OCI-LY3 (cell line): Measurements from ENCODE around the gene FTO.

Experiments used
- EZH2phosphoT487 ChIP-seq: fragments of 200-600 bp; shearing (Covaris generic); IDR thresholded peaks from 2 replicates; pipeline ENCODE4 v1.6.1; 2018; ENCODE audit warnings: antibody characterized with exemption, mixed run types, low read depth
- TF ChIP-seq, protein P1 (sequence below): fragments of 200-600, 300-600 bp; sonication (generic); IDR thresholded peaks from 2 replicates; pipeline ENCODE4 v1.5.1; 2014; ENCODE audit warnings: antibody characterized with exemption, low read length, low read depth

DNA sequence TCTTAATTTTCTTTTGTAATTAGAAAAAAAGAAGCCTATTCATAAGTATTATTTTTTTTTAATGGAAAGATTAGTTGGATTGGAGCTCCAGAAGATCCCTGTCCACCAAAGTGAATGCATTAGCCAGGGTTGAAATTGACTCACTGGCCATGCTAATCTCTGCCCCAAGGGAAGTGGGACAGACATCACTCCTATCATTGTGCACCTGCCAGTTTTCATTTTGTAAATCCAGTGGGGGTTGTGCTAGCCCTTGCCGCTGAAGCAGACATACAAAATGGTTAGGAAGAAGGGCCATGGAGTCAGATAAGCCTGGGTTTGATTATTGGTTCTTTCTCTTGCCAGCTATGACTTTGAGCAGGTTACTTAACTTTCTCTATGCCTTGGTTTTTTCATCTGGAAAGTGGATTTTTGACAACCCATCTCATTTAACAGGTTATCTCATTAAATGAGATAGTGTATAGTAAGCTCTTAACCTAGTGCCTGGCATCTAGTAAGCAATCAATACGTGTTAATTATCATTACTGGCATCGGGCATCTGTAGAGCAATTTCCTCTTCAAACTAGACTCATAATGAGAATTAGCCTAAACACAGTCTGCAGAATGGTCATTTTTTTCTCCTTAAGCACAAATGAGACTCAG is 365.8 kb downstream of the FTO start:
- TF ChIP-seq, protein P1, sequence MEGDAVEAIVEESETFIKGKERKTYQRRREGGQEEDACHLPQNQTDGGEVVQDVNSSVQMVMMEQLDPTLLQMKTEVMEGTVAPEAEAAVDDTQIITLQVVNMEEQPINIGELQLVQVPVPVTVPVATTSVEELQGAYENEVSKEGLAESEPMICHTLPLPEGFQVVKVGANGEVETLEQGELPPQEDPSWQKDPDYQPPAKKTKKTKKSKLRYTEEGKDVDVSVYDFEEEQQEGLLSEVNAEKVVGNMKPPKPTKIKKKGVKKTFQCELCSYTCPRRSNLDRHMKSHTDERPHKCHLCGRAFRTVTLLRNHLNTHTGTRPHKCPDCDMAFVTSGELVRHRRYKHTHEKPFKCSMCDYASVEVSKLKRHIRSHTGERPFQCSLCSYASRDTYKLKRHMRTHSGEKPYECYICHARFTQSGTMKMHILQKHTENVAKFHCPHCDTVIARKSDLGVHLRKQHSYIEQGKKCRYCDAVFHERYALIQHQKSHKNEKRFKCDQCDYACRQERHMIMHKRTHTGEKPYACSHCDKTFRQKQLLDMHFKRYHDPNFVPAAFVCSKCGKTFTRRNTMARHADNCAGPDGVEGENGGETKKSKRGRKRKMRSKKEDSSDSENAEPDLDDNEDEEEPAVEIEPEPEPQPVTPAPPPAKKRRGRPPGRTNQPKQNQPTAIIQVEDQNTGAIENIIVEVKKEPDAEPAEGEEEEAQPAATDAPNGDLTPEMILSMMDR: no peak
- TF ChIP-seq EZH2phosphoT487: no peak
